Thyroid gland (tissue), 4 donors: ENCODE results near the gene PTCHD1.

ENCODE experiments used
- CTCF ChIP-seq, 6 experiments: fragments of 200-600 bp in 3 of 6; fragments of 450-650 bp in 3 of 6; sonication (generic) in 3 of 6; IDR thresholded peaks; one replicate each; pipeline ENCODE4 v1.5.1; 2016 to 2019; ENCODE audit warnings: antibody characterized with exemption in 6 of 6, mild to moderate bottlenecking in 2 of 6, inconsistent platforms in 1 of 6, moderate library complexity in 1 of 6
- POLR2A ChIP-seq, 2 donors: fragments of 450-650 bp; IDR thresholded peaks; one replicate each; pipeline ENCODE4 v1.6.1; 2017; ENCODE audit warnings: antibody characterized with exemption in 2 of 2, mild to moderate bottlenecking in 2 of 2, moderate library complexity in 1 of 2

GRCh38 chrX:23344238-23344903, 9.7 kb downstream of the PTCHD1 start:
- no peak for TF ChIP-seq CTCF (IDR thresholded peaks at IDR 0.05)
- no peak for TF ChIP-seq POLR2A (IDR thresholded peaks at IDR 0.05)
